K562 (cell line): ENCODE measurements around the gene PFKP. TPM values are rescaled to one million over a fixed set of nuclear protein-coding genes. Genes with fewer than 3 reads are reported as not detected.
"Not testable (repeated sequence)": the region's sequence is repeated elsewhere in the genome, so short reads cannot be mapped to it uniquely, and the experiment has no call there.

Source experiments
- ATAC-seq: fragments of 200-7000 bp; cut with Tn5 transposase; 3 replicates; pipeline ENCODE4 v1.9.1; 2020; ENCODE audit warnings: moderate library complexity
- BruUV-seq: library from RNA; stranded (reverse); fragments of 400-500 nt; replicated peaks from 2 replicates; lab custom pipeline; 2021; lab: Mats Ljungman, UMichigan
- CTCF ChIA-PET: fragments of 300-600 bp; formaldehyde crosslinking; extraction: SDS; loops from one replicate; lab custom pipeline; 2021; ENCODE audit warnings: low intra/inter-chr PET ratio; lab: Yijun Ruan, JAX
- POLR2A ChIA-PET: fragments of 300-600, 350-650 bp; sonication (Branson Sonifier 250); formaldehyde crosslinking; extraction: SDS; loops from one replicate; lab custom pipeline; 2021; ENCODE audit warnings: antibody characterized with exemption, inconsistent platforms; lab: Yijun Ruan, JAX
- DNase-seq, 4 experiments: peaks; one replicate each; pipeline versions ENCODE4 v3.0.0 to v3.0.0-alpha.2; 2011 to 2018; ENCODE audit warnings: low spot score in 3 of 4, mixed read lengths in 3 of 4; ENCODE audit errors: extremely low read depth in 1 of 4
- FAIRE-seq: peaks from 2 replicates; lab custom pipeline; 2011; peaks lifted over from hg19 to GRCh38; lab: Jason Lieb, UNC
- H2AFZ ChIP-seq: 2 replicates; pipeline ENCODE4 v1.6.0; 2011; ENCODE audit warnings: low read depth, low read length, control low read depth, inconsistent platforms
- H3K27ac ChIP-seq: fragments of 200-600 bp; 3 replicates; pipeline ENCODE4 v1.8.0; 2011; ENCODE audit warnings: low read depth, mild to moderate bottlenecking, control low read depth, inconsistent platforms, low read length, moderate library complexity, mixed read lengths; ENCODE audit errors: extremely low read depth
- H3K27me3 ChIP-seq, 2 experiments: fragments of 300-600 bp in 1 of 2; 2 replicates in 1 of 2; 3 replicates in 1 of 2; pipeline versions ENCODE4 v1.6.0 to v1.8.0; 2011; ENCODE audit warnings: inconsistent platforms in 2 of 2, low read length in 2 of 2, mild to moderate bottlenecking in 1 of 2, mixed read lengths in 1 of 2, moderate library complexity in 1 of 2; ENCODE audit not compliant: control insufficient read depth in 2 of 2, insufficient read depth in 2 of 2
- H3K36me3 ChIP-seq: fragments of 300-600 bp; 3 replicates; pipeline ENCODE4 v1.8.0; 2011; ENCODE audit warnings: mild to moderate bottlenecking, low read length, inconsistent platforms; ENCODE audit not compliant: control insufficient read depth, insufficient read depth
- H3K4me1 ChIP-seq, 2 experiments: fragments of 200-600 bp in 1 of 2; replicated peaks in 1 of 2; 2 replicates in 1 of 2; 3 replicates in 1 of 2; pipeline versions ENCODE4 v1.5.1 to v1.8.0; 2011; ENCODE audit warnings: inconsistent platforms in 2 of 2, low read length in 2 of 2, mild to moderate bottlenecking in 1 of 2, mixed read lengths in 1 of 2, moderate library complexity in 1 of 2; ENCODE audit not compliant: control insufficient read depth in 2 of 2, insufficient read depth in 2 of 2
- H3K4me2 ChIP-seq: 2 replicates; pipeline ENCODE4 v1.6.1; 2011; ENCODE audit warnings: low read length, control low read depth, inconsistent platforms, mixed read lengths; ENCODE audit not compliant: insufficient read depth
- H3K4me3 ChIP-seq: fragments of 200-600 bp; sonication (generic), shearing (Covaris generic); 2 replicates; pipeline ENCODE4 v1.5.1; 2016; ENCODE audit warnings: control low read depth, inconsistent platforms
- H3K79me2 ChIP-seq: fragments of 200-600 bp; 3 replicates; pipeline ENCODE4 v1.8.0; 2011; ENCODE audit warnings: low read length, inconsistent platforms; ENCODE audit not compliant: control insufficient read depth, insufficient read depth
- H3K9ac ChIP-seq, 2 experiments: 2 replicates each; pipeline versions ENCODE4 v1.6.0 to v1.6.1; 2011; ENCODE audit warnings: low read depth in 2 of 2, low read length in 2 of 2, control low read depth in 1 of 2, inconsistent platforms in 1 of 2, mild to moderate bottlenecking in 1 of 2, mixed read lengths in 1 of 2; ENCODE audit not compliant: insufficient read depth in 1 of 2
- H3K9me1 ChIP-seq: one replicate; pipeline ENCODE4 v1.6.0; 2011; ENCODE audit warnings: inconsistent platforms, mild to moderate bottlenecking, low read length, moderate library complexity; ENCODE audit not compliant: control insufficient read depth, insufficient read depth
- H3K9me3 ChIP-seq: replicated peaks from 2 replicates; pipeline ENCODE4 v1.5.1; 2011; ENCODE audit warnings: low read depth, low read length, inconsistent platforms; ENCODE audit not compliant: control insufficient read depth, insufficient read depth
- H4K20me1 ChIP-seq: replicated peaks from 2 replicates; pipeline ENCODE4 v1.6.1; 2011; ENCODE audit warnings: low read length, inconsistent platforms, mixed read lengths; ENCODE audit not compliant: control insufficient read depth, insufficient read depth
- MTA3 ChIP-seq: fragments of 450-650 bp; formaldehyde crosslinking; IDR thresholded peaks from 2 replicates; pipeline ENCODE4 v1.6.1; 2017; ENCODE audit warnings: mild to moderate bottlenecking, borderline replicate concordance
- SMARCC2 ChIP-seq: fragments of 450-650 bp; IDR thresholded peaks from 2 replicates; pipeline ENCODE4 v1.6.1; 2017; ENCODE audit warnings: antibody characterized with exemption, moderate library complexity, mild to moderate bottlenecking, low read depth
- WGBS: fragments of 100-300 bp; shearing (Covaris generic); methylation state at CpG from one replicate; pipeline ENCODE4 v1.1.6; 2016; ENCODE audit warnings: low coverage, mixed read lengths; ENCODE audit not compliant: insufficient coverage; ENCODE audit errors: missing lambda C conversion rate; 5-methylcytosine and 5-hydroxymethylcytosine counted together
- in situ Hi-C: fragments of 300-500 bp; cut with MboI; formaldehyde crosslinking; loops from 4 replicates; pipeline ENCODE4 v1.15.0; 2018; ENCODE audit warnings: inconsistent platforms, mixed read lengths
- intact Hi-C: fragments of 100-400 bp; cut with micrococcal nuclease; formaldehyde crosslinking; loops from 2 replicates; pipeline ENCODE4 v1.14.2; 2022
- polyA plus RNA-seq, 8 experiments: library from polyadenylated mRNA; depleted of rRNA in 4 of 8; stranded (reverse) in 5 of 8; unstranded in 3 of 8; fragments of >200 nt; fragmentation: Nextera tagmentation in 2 of 8; fragmentation: Illumina TruSeq in 1 of 8; extraction: Ambion mirVana in 2 of 8; extraction: Trizol in 1 of 8; gene quantifications; 2 replicates each; pipeline versions ENCODE4 v1.2.1 to v1.2.3, GENCODE V29; 2011 to 2014; ENCODE audit warnings: inconsistent platforms in 1 of 8, missing spikeins in 1 of 8
- total RNA-seq, 7 experiments: library from RNA; depleted of rRNA in 6 of 7; stranded (reverse); fragments of >200 nt in 6 of 7; fragmentation: Illumina TruSeq in 2 of 7; extraction: Trizol in 2 of 7; gene quantifications; 2 replicates each; pipeline versions ENCODE4 v1.2.1 to v1.2.3, GENCODE V29; 2011 to 2021; ENCODE audit warnings: low replicate concordance in 1 of 7
- TF ChIP-seq, protein P1 (sequence below): sonication (generic); formaldehyde crosslinking; IDR thresholded peaks from 2 replicates; pipeline ENCODE4 v1.8.0; 2023; ENCODE audit warnings: mild to moderate bottlenecking, missing genetic modification reagents

The PFKP gene
- total and polyA plus RNA-seq, 9 of the 15 experiments (the other 6 are each of a cell fraction or from before 2014, with no cell fraction given) = 23.5 to 116 (median 62.1) TPM

DNA sequence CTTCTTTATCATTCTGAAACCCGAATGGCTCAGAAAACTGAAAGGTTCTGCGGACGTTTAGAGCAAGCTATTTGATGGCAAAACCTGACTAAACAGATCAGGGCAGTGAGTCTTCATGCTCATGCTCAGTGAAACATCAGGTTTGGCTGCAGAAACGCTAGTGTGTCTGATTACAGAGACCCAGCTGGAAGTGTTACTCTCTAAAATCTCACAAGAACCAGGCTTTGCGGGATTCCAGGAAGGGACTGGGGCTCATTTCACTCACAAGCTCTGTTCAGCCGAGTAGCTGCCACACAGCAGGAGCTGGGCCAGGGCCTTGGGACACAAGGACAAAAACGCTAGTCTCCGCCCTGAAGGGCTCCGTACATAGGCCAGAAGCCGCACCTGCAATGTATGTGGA is 102.3 kb downstream of the PFKP start (continued):
- TF ChIP-seq, protein P1, sequence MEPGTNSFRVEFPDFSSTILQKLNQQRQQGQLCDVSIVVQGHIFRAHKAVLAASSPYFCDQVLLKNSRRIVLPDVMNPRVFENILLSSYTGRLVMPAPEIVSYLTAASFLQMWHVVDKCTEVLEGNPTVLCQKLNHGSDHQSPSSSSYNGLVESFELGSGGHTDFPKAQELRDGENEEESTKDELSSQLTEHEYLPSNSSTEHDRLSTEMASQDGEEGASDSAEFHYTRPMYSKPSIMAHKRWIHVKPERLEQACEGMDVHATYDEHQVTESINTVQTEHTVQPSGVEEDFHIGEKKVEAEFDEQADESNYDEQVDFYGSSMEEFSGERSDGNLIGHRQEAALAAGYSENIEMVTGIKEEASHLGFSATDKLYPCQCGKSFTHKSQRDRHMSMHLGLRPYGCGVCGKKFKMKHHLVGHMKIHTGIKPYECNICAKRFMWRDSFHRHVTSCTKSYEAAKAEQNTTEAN (CRISPR knock-in tag) = no peak
- TF ChIP-seq SMARCC2 = no peak
- TF ChIP-seq MTA3 = no peak

DNA sequence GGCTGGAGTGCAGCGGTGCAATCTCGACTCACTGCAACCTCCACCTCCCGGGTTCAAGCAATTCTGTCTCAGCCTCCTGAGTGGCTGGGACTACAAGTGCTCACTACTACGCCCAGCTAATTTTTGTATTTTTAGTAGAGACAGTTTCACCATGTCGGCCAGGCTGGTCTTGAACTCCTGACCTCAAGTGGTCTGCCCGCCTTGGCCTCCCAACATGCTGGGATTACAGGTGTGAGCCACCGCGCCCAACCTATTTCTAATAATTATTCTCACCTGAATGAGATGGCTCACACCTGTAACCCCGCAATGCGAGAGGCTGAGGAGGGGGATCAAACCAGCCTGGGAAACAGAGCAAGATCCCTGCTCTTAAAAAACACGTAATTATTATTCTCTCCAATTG is 104.1 kb downstream of the PFKP start:
- H2AFZ ChIP-seq, H3K9me1 ChIP-seq, FAIRE-seq, H3K27me3 ChIP-seq, ATAC-seq, BruUV-seq, CTCF ChIA-PET, DNase-seq, in situ Hi-C loops, H4K20me1 ChIP-seq, H3K9me3 ChIP-seq: not testable (repeated sequence)
- WGBS = 58% methylated on average over 11 of the region's 11 CpGs
- intact Hi-C loops = loop anchor here (5.0 kb wide), 1 partner anchor 104 kb away; the partner anchor contains the start of gene PFKP
- Histone ChIP-seq H3K4me1 (peaks cover 6 to 19% of the 10 kb centered on the region in 2 experiments; a peak in 4 of 5 replicates), H3K9ac (peak overlapping the region; percentile 65 to 86; a peak in 3 of 4 replicates), H3K4me3 (peak overlapping the region; percentile 96), H3K4me2 (peak overlapping the region; percentile 78), H3K79me2 (peaks cover 25% of the 10 kb centered on the region), H3K27ac (peak overlapping the region; percentile 70; the same call in 1 of the 3 replicates), H3K36me3 (peaks cover 39% of the 10 kb centered on the region)
- POLR2A ChIA-PET = interaction anchor here (0.8 kb wide), 1 partner anchor 24 kb away, joined by 3 read pairs; no protein-coding TSS in a partner anchor
